ENCODE measurements around the gene RAVER2. TPM values are rescaled to one million over a fixed set of nuclear protein-coding genes. Genes with fewer than 3 reads are reported as not detected.

RAVER2 gene
- total RNA-seq, 1 experiment from 2014 or later: 20.3 TPM

DNA sequence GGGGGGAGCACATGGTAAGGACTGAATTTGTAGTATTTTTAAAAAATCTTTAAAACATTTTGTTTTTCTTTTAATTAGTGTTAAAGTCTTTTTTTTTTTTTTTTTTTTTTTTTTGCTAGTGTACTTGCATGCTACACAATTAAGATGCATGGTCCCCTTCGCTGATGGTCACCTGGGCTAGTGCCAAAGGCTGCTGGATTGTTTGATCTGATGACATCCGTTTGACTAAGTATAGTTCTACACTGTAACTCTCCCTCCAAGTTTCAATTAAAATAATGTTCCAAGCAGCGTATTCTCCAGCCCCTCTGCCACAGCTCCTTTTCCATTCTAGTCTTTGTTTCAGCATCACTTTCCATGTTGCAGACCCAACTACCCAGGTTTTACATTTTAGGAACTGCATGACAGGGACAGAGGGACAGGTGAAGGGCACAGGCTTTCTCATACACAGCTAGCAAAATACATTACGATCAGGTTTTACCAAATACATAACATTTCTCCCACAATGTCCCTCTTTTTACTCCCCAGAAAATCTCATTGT, 852 bp upstream of the RAVER2 start (continued):
- TF ChIP-seq, protein P1, sequence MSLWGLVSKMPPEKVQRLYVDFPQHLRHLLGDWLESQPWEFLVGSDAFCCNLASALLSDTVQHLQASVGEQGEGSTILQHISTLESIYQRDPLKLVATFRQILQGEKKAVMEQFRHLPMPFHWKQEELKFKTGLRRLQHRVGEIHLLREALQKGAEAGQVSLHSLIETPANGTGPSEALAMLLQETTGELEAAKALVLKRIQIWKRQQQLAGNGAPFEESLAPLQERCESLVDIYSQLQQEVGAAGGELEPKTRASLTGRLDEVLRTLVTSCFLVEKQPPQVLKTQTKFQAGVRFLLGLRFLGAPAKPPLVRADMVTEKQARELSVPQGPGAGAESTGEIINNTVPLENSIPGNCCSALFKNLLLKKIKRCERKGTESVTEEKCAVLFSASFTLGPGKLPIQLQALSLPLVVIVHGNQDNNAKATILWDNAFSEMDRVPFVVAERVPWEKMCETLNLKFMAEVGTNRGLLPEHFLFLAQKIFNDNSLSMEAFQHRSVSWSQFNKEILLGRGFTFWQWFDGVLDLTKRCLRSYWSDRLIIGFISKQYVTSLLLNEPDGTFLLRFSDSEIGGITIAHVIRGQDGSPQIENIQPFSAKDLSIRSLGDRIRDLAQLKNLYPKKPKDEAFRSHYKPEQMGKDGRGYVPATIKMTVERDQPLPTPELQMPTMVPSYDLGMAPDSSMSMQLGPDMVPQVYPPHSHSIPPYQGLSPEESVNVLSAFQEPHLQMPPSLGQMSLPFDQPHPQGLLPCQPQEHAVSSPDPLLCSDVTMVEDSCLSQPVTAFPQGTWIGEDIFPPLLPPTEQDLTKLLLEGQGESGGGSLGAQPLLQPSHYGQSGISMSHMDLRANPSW (CRISPR knock-in tag; conservative IDR thresholded peaks at IDR 0.05; ENCODE audit: low read depth): no peak
- TF ChIP-seq TEAD4 (CRISPR knock-in tag; IDR thresholded peaks at IDR 0.05) (no peak), ZNF416 (CRISPR knock-in tag; IDR thresholded peaks at IDR 0.05) (no peak)
- TF ChIP-seq, protein P2, sequence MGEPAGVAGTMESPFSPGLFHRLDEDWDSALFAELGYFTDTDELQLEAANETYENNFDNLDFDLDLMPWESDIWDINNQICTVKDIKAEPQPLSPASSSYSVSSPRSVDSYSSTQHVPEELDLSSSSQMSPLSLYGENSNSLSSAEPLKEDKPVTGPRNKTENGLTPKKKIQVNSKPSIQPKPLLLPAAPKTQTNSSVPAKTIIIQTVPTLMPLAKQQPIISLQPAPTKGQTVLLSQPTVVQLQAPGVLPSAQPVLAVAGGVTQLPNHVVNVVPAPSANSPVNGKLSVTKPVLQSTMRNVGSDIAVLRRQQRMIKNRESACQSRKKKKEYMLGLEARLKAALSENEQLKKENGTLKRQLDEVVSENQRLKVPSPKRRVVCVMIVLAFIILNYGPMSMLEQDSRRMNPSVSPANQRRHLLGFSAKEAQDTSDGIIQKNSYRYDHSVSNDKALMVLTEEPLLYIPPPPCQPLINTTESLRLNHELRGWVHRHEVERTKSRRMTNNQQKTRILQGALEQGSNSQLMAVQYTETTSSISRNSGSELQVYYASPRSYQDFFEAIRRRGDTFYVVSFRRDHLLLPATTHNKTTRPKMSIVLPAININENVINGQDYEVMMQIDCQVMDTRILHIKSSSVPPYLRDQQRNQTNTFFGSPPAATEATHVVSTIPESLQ (CRISPR knock-in tag; IDR thresholded peaks at IDR 0.05): no peak
- TF ChIP-seq, protein P3, sequence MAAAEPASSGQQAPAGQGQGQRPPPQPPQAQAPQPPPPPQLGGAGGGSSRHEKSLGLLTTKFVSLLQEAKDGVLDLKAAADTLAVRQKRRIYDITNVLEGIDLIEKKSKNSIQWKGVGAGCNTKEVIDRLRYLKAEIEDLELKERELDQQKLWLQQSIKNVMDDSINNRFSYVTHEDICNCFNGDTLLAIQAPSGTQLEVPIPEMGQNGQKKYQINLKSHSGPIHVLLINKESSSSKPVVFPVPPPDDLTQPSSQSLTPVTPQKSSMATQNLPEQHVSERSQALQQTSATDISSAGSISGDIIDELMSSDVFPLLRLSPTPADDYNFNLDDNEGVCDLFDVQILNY (CRISPR knock-in tag; IDR thresholded peaks at IDR 0.05): no peak

DNA sequence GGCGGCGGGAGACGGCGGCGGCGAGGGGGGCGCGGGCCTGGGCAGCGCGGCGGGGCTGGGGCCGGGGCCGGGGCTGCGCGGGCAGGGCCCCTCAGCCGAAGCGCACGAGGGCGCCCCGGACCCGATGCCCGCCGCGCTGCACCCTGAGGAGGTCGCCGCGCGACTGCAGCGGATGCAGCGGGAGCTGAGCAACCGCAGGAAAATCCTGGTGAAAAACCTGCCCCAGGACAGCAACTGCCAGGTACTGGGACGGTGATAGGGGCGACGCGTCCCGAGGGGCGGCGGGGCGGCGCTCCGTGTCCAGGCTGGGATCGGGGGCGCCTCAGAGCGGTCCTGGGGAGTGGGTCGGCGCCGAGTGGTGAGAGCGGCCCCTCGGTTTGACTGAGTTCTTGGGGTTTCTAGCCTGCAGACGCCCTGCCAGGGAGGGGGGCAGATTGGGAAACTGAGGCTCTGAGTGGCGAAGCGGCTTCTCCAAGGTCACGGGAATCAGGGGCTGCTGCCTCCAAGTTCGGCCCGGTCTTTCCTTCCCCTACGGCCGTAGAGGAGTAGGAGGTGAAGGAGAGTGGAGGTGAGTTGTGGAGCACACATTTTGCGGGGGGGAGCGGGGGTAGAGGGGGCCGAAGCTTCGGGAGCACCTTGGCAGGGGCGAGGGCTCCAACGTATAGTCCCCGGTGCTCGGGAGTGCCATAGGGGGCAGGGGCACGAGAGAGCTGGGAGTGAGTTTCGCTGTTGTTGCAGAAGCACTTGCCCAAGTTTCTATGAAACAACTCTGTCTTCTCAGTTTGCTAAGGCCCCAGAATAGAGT, 508 bp downstream of the RAVER2 start:
- peak overlapping the region; percentile 74 for H3K4me3 Mint-ChIP-seq
- DNase-seq (ENCODE audit: low spot score) (peak; percentile 48), ATAC-seq (peak; percentile 56)
- H3K4me1 Mint-ChIP-seq: peaks cover 27% of the 10 kb centered on the region
- peaks cover 6% of the 10 kb centered on the region for H3K27me3 Mint-ChIP-seq (ENCODE audit: low read depth)
- ChIA-PET POLR2A (no interaction called here), CTCF (interaction anchor here (0.6 kb wide), 1 partner anchor 491 kb away, joined by 3 read pairs; no protein-coding TSS in a partner anchor)
- TF ChIP-seq MXD4 (CRISPR knock-in tag; IDR thresholded peaks at IDR 0.05; ENCODE audit: borderline replicate concordance) (no peak), GRHL2 (CRISPR knock-in tag; IDR thresholded peaks at IDR 0.05; ENCODE audit: insufficient replicate concordance, severe bottlenecking) (no peak), JUN (CRISPR knock-in tag; IDR thresholded peaks at IDR 0.05) (no peak), ZNF423 (CRISPR knock-in tag; IDR thresholded peaks at IDR 0.05) (peak; percentile 34; the same call in 1 of the 2 replicates)
- TF ChIP-seq, protein P4, sequence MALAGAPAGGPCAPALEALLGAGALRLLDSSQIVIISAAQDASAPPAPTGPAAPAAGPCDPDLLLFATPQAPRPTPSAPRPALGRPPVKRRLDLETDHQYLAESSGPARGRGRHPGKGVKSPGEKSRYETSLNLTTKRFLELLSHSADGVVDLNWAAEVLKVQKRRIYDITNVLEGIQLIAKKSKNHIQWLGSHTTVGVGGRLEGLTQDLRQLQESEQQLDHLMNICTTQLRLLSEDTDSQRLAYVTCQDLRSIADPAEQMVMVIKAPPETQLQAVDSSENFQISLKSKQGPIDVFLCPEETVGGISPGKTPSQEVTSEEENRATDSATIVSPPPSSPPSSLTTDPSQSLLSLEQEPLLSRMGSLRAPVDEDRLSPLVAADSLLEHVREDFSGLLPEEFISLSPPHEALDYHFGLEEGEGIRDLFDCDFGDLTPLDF (CRISPR knock-in tag; IDR thresholded peaks at IDR 0.05): no peak
- TF ChIP-seq, protein P5, sequence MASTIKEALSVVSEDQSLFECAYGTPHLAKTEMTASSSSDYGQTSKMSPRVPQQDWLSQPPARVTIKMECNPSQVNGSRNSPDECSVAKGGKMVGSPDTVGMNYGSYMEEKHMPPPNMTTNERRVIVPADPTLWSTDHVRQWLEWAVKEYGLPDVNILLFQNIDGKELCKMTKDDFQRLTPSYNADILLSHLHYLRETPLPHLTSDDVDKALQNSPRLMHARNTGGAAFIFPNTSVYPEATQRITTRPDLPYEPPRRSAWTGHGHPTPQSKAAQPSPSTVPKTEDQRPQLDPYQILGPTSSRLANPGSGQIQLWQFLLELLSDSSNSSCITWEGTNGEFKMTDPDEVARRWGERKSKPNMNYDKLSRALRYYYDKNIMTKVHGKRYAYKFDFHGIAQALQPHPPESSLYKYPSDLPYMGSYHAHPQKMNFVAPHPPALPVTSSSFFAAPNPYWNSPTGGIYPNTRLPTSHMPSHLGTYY (CRISPR knock-in tag; IDR thresholded peaks at IDR 0.05): no peak
- TF ChIP-seq, protein P6, sequence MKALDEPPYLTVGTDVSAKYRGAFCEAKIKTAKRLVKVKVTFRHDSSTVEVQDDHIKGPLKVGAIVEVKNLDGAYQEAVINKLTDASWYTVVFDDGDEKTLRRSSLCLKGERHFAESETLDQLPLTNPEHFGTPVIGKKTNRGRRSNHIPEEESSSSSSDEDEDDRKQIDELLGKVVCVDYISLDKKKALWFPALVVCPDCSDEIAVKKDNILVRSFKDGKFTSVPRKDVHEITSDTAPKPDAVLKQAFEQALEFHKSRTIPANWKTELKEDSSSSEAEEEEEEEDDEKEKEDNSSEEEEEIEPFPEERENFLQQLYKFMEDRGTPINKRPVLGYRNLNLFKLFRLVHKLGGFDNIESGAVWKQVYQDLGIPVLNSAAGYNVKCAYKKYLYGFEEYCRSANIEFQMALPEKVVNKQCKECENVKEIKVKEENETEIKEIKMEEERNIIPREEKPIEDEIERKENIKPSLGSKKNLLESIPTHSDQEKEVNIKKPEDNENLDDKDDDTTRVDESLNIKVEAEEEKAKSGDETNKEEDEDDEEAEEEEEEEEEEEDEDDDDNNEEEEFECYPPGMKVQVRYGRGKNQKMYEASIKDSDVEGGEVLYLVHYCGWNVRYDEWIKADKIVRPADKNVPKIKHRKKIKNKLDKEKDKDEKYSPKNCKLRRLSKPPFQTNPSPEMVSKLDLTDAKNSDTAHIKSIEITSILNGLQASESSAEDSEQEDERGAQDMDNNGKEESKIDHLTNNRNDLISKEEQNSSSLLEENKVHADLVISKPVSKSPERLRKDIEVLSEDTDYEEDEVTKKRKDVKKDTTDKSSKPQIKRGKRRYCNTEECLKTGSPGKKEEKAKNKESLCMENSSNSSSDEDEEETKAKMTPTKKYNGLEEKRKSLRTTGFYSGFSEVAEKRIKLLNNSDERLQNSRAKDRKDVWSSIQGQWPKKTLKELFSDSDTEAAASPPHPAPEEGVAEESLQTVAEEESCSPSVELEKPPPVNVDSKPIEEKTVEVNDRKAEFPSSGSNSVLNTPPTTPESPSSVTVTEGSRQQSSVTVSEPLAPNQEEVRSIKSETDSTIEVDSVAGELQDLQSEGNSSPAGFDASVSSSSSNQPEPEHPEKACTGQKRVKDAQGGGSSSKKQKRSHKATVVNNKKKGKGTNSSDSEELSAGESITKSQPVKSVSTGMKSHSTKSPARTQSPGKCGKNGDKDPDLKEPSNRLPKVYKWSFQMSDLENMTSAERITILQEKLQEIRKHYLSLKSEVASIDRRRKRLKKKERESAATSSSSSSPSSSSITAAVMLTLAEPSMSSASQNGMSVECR (CRISPR knock-in tag; IDR thresholded peaks at IDR 0.05; ENCODE audit: borderline replicate concordance): 0 out of 2 replicates have a peak, but pooled peaks have one; percentile 16
- H3K9me3 Mint-ChIP-seq: no peaks in the 10 kb centered on the region
- no peaks in the 10 kb centered on the region for H3K36me3 Mint-ChIP-seq
- no peak overlapping the region; the same call in 1 of the 2 replicates for H3K27ac Mint-ChIP-seq
